GM19023 (cell line): Measurements from ENCODE around the gene NELL1.

Experiments used
- ATAC-seq: cut with Tn5 transposase; IDR thresholded peaks from one replicate; pipeline ENCODE4 v1.9.1; 2021; ENCODE audit warnings: mild to moderate bottlenecking, moderate library complexity; ENCODE audit not compliant: unreplicated experiment

The NELL1 gene

DNA sequence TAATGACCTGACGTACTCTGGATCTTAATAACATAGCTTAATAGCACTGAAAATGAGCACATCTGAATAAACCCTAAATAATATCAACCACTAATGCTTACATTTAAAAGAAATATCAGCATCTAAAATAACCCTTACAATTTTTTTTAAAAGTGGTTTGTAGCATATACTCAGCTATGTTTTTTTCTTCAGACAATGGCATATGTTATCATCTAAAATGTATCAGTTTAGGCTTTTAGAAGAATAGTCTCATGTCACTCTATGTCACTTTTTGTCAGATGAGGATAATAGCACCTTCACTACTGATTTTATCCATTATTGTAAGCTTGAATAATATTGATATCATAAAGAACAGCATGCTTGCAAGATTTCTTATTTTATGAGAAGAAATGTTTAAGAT, 868.6 kb downstream of the NELL1 start:
- no peak for ATAC-seq

DNA sequence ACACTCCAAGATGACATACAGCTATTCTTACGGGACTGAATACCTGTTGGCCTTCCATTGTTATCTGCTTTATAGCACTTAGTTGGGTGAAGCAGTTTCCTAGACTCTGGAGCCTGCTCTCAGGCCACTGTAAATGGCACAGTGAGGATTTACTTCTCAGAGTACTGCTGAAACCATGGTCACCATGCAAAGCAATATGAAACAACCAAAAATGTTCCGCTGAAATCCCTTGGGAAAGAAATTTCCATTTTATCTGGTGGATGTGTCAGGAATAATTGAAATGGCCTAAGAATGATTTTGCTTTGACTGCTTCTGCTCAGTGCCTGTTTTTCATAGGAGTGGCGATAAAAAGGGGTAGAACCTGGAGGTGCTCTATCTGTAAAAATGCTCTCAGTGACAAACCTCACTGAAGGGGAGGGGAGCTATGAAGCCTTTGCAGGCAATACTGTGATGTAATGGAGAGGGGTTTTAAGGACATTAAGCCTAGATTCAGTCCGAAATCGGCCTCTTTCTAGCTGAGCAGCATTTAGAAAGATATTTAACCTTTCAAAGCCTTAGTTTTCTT, 871.9 kb downstream of the NELL1 start:
- no peak for ATAC-seq

DNA sequence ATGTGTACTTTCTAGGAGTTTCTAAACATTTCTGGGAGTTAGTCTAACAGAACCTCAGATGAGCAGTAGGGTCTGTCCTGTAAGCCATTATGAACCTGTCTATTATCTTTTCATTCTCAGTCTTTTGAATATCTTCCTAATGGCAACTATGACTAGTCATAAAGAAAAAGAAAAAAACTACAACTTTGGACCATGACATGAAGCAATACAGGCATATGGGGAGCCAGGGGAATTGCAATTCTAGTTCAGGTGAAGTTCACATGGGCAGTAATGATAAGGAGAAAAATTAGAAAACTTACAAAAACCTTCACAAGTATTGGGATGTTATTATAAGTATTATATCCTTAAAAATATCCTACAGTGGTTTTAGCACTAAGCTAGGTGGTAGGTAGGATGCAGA, 874.5 kb downstream of the NELL1 start:
- ATAC-seq = no peak

DNA sequence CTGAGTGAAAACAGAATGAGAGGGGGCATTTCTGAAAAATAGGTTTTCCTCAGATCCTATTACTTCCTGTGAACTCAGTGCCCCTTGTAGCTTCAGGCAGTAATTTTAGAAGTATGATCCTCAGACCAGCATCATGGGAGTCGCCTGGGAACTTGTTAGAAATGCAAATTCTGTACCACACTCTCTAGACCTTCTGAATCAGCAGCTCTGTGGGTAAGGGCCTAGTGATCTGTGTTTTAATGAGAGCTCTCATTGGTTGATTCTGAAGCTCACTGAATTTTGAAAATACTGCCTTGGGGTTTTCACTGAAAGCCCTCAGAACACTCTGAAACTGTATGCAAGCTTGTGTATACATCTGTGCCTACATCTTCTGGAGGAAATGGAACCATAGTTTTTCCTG, 876.3 kb downstream of the NELL1 start:
- ATAC-seq = no peak

DNA sequence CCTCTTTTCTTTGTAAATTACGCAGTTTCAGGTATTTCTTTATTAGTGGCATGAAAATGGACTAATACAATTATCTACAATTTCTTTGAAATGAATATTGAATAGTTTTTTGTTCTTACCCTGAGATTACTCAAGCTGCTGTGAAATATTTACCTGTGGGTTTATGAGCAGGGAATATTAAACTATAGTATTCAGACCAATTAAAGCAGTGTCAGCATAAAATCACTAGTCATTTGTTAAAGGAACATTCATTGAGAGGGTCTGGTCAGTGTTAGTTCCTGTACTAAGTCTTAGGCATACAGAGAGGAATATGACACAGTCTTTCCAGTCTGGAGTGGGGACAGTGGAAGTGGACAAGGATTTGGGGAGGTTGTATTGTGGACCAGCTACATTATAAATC, 877.3 kb downstream of the NELL1 start:
- no peak for ATAC-seq

DNA sequence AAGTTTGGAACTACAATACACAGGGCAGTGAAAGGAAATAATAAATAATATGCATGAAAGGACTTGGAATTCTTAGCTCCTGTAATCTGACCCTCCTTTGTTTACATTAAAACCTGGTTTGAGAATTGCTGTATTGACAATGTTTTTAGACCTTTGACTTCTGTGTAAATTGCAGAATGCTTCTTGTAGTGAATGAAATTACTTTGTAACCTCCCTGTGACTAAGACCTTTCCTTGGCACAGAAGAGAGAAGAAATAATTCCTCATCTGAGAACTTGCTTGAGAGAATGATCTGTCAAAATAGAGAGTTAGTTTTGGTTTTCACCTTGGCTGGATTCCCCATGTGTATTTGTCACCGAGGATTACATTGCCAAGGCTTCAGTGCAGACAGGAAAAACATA, 883.5 kb downstream of the NELL1 start:
- ATAC-seq = no peak

DNA sequence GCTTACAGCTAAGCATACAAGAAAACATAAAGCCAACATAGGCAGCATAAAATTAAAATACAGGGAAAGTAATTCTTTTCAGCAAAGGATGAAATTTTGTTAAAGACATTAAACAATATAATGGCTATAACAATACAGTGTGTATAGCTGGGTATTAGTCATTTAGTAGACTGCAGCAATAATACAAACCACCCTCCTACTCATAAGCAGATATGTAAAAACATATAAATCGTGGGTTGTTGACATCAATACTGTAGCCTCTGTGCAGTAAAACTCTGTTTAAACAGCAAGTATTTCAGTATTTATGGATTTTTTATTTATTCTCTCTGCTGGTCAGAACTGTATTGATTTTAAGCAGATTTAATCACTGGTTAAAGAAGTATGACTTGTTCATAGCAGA, 884.4 kb downstream of the NELL1 start:
- no peak for ATAC-seq

DNA sequence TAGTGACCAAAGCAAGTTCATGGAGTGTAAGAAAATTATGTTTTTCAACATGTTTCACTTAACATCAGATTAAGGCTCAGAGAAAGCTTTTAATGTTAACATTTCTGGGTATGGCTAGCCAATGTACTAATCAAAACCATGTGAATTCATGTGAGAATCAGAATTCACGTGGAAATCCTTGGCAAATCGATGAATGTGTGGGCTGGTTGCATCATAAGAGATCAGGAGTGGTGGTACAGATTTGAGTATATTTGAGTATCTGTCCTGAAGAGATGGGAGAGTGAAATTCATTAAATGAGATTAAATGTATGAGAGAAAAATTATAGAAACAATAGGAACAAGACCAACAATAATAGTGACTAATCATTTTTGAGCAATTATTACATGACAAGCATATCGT, 884.9 kb downstream of the NELL1 start:
- ATAC-seq = no peak

DNA sequence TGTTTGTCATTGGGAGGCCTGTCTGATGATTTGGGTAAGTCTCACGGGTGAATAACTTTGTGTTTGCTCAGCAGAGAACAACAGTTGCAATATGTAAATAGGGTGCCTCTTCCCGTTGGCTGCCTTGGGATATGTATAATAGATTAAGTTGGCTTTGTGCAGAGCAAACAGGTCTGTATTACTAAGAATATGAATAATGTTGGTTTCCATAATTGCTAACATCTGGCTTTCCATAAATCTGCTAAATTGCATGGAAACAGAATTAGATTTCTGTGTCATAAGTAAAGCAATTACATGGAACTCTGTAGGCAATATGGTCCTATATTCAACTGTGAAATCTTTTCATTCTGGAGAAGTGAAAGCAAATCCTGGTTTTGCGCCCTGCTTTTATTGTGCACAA, 887.5 kb downstream of the NELL1 start:
- no peak for ATAC-seq

DNA sequence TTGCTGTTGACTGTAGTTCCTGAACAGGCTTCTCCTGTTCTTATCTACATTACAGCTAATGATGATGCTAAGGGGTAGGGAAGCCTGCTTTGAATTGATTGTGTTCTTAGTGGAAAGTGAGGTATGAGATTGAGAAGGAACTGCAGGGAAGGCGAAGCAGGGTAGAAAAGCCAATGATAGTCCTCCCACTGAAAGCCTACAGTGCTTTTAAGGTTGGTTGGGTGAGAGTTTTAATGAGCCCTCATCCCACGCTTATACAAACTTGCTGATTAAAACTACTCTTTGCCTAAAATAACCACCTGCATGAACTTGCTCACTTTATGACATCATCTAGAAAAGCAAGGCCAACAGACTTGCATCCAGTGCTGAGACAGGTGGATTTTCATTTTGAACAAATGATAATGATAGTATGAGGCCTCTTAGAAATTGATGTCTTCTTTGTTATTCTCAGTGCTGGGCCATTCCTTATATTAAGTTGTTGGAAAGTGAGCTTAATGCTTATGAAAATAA, 891.1 kb downstream of the NELL1 start:
- no peak for ATAC-seq

DNA sequence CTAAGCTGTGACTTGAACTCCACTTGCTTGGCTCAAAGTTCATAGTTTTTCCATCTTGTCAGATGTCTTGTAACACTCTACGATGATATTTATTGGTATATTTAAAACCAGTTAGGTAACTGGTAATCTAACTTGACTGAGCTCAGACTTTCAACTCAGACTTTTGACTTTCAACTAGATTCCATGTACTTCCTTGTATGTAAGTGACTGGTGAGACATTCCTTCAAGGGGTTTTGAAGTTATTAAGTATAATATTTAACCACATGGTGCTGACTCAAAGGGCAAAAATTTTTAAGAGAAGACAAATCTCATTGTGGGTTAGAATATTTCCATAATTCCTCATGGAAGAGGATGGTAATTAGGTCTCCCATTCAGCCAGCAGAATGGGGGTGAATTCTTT, 892.2 kb downstream of the NELL1 start:
- no peak for ATAC-seq

DNA sequence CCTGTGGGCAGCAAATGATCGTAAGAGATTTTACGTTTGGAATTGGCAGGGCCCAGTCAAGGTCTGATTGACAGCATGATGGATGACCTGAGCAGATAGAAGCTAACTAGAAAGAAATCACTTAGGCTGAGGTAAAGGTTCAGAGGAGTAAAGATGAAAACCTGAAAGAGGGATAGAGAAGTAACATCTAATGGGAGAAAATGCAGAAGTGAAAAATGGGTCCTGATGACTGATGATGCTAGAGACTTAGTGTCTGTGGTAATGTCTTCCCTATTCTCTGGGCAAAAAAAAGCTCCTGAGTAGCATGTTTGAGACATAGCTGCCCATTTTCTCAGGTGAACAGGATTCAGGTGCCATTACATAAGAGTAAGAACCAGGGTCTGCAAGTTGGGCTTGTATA, 894.7 kb downstream of the NELL1 start:
- ATAC-seq = no peak

DNA sequence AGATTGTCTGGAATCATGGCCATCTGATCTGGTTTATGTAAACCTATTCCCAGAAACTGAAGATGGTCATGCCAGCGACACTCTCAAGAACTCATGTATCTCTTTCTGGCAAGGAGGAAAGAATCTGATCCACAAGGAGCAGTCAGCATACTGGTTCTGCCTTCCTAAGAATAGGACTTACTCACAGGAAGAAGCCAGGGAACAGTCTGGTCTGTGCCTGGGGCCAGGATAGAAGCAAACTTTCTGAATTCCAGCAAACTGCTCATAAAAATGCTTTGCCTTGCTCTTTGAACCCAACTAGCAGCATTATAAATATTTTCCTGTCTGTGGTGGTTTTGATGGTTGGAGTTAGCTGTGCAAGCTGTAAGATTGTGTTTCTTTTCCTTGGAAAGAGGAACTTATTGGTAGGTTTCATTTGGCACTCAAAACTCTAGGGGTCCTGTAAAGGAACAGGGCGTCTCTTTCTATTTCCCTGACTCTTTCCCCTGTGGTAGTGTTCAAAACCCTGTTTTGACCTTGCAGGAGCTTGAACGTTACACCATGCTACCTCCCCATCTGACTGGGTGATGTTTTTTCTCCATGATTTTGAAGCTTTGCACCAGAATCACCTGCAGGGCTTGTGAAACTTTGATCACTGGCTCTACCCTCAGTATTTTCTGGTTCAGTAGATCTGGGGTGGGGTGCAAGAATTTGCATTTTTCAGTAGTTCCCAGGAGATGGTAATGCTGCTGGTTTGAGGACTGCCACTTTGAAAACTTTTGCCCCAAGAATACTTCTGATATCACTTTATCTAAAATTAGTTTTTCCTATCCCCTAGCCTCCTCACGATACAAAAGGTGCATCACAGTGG, 895.7 kb downstream of the NELL1 start:
- no peak for ATAC-seq

DNA sequence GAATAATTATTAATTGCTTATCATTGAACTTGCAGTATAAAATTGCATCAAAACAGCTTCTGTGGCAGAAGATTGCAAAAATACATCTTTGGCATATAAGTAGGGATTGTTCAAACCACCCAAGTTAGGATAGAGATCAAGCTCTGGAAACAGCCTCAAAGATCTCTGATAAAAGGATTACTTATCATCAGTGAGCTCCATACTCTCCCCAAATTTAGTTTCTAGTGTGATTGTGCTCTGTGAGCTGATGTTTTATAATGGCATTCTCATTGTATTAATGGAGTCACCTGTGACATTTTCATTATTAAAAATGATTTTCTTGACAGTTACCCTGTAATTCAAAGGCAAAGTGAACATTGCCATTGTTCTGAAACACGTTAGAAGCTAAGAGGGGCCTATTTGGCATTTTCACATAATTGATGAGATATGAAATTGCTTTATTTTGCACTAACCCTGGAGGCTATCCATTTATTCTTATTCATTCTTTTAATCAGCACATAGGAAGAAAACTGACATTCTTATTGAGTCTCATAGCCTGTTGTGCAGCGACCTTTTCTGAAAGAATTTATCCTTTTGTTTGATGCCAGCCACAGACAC, 897.2 kb downstream of the NELL1 start:
- ATAC-seq = no peak

DNA sequence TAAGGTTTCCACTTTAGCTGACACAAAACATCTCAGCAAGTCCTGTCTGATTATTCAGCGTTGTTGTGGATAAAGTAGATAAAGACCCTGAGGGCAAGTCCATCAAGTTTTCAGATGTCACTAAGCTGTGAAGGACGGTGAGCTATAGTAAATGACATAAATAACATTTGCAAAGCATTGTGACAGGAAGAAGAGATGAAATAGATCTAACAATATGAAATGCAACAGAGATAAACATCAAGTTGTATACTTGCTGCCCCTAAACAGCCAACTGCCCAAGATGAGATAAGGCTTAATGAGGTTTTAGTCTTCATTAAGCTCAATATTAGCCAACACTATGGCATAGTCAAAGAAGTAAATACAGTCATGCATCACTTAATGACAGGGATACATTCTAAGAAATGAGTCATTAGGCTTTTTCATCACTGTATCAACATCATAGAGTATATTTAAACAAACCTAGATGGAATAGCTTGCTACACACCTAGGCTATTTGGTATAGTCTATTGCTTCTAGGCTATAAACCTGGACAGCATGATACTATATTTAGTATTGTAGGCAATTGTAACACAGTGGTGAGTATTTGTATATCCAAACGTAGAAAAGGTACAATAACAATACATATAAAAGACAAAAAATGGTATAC, 898.4 kb downstream of the NELL1 start:
- no peak for ATAC-seq

DNA sequence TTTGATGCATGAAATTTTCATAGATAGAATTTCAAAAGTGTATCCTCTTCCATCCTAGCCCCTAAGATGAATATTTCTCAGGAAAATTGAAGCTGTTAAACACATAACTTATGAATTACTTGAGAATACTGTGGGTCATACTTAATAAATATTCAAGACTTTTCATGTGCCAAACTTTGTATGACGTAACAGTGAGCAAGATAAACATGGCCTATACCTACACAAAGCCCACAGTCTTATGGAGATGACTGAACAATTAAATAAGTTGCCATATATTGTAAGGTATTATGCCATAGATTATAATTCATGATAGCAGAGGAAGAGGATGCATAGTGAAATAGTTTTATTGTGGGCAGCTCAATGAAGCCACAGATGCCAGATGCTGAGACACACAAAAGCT, 902.8 kb downstream of the NELL1 start:
- no peak for ATAC-seq

DNA sequence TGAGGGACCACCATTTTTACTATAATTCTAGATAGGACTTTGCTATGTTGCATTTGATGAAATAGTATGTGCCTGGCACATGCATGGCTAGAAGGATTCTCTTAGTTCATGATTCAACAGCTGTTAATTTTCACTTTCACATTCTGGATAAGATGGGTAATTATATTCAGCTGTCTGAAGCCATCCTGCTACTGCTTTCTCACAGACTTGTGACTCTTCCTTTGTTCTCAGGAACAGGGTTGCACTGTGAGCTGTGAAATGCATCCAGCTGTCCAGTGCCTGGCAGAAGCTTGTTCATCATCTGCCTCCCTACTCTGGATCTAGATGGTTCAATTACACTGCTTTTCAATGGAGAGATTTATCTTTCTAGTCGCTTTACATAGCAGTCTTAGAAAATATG, 913.4 kb downstream of the NELL1 start:
- no peak for ATAC-seq

DNA sequence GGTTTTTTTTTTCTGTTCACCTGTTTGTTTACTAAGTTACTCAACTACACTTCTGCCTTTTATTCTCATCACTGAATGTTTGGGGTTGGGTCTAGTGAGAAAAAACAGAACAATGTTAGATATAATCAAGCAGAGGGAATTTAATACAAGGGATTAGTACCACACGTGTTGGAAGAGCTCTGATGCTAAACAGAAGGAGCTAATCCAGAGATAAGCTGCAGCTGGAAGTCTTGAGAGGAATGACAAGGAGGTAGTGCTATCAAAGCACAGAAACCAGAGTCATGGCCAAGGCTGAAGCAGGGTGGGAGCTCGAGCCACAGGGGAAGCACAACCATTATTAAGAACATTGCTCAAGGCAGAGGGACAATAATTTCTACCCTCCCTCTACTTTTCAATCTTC, 919.4 kb downstream of the NELL1 start:
- ATAC-seq = no peak

DNA sequence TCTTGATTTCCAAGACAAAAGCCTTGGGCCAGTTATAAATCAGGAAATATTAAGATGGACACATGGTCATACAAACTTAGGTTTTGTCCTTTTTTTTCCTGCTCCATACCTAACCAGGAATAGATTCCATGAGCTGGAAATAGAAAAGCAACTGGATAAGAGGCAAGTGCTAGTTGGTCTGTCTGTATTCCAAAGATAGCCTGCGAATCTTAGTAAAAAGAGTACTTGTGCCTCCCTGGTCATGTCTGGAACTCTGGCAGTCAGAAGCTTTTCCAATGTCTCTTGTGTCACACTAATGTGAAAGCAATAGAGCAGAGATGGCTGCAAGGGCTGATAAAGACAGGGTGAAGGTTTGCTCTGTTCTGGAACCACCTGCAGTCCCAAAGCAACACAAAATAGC, 933.3 kb downstream of the NELL1 start:
- ATAC-seq = no peak

DNA sequence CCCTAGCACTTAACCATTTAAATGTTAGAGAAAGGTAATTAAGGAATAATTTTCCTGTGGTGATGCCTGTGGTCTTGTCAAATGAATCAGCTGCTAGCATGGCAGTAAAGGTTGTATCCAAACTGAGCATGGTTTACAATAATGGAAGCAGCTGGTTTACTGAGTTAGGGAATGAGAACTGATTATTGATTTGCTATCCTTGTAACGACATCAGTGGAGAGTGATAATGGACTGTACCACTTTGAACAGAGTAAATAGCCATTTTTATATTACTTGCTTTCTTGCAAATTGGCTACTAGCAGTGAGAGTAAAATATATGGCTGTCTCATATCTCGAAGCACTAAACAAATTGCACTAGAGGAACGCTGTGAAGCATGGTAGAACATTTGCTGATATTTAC, 934.5 kb downstream of the NELL1 start:
- no peak for ATAC-seq

DNA sequence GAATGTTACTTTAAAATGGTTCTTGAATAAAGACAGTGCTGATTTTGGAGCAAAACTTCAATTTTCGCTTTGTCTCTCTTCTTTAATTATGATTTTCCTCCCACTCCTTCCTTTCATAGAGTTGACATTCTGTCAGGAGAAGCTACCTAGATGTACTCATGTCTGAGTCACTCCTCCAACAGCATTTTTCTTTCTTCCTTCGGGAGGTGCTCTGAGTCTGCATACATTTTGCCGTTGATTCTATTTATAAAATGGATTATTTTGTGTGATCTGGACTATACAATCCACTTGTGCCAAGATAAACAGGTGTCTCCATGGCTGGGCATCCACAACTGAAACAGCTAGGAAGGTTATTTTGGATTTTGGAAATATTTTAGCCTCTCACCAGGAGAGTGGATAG, 935.2 kb downstream of the NELL1 start:
- ATAC-seq = no peak

DNA sequence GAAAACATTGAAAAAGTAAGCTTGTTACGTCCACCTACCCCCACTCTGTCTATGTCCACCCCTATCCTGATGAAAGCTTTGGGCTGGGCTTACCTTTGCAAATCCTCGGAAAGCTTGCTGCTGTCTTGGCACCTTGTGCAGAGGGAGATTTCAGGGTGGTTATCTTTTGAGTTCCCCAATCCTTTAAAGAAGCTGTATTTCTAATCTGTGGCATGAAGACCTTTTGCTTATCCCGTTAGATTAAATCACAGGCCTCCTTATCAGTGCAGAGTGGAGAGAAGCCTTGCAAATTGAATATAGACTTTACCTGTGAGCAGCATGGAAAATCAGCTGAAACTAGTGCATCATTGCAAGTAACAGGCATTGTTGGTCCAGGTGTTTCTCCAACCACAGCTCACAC, 942.9 kb downstream of the NELL1 start:
- ATAC-seq = no peak
